Iris pigment epithelial cell (primary cell): ENCODE measurements around the gene SAT1.

Experiments used
- DNase-seq: peaks from one replicate; pipeline ENCODE4 v3.0.0-alpha.2; 2011; ENCODE audit warnings: low read depth

SAT1 gene

GRCh38 chrX:23810279-23810678 lies 27.3 kb downstream of the SAT1 start:
- no peak for DNase-seq

GRCh38 chrX:23811108-23811651 lies 28.2 kb downstream of the SAT1 start:
- peak; percentile 25 for DNase-seq

- DNase-seq: no peak
Measured at GRCh38 chrX:23811656-23812055, 28.7 kb downstream of the SAT1 start.

GRCh38 chrX:23813808-23814207 lies 30.8 kb downstream of the SAT1 start:
- DNase-seq: no peak

GRCh38 chrX:23815376-23815775 lies 32.4 kb downstream of the SAT1 start:
- no peak for DNase-seq

GRCh38 chrX:23816179-23816578 lies 33.2 kb downstream of the SAT1 start:
- DNase-seq: no peak

- DNase-seq: no peak
Measured at GRCh38 chrX:23817979-23818336, 35.0 kb downstream of the SAT1 start.

GRCh38 chrX:23819385-23820234 lies 36.6 kb downstream of the SAT1 start:
- DNase-seq: peak; percentile 49

GRCh38 chrX:23820235-23820782 lies 37.3 kb downstream of the SAT1 start:
- DNase-seq: peak; percentile 33

- no peak for DNase-seq
Measured at GRCh38 chrX:23821847-23822246, 38.9 kb downstream of the SAT1 start.

GRCh38 chrX:23822397-23822796 lies 39.4 kb downstream of the SAT1 start:
- DNase-seq: peak; percentile 24

GRCh38 chrX:23822841-23823240 lies 39.9 kb downstream of the SAT1 start:
- DNase-seq: no peak

- no peak for DNase-seq
Measured at GRCh38 chrX:23825675-23826074, 42.7 kb downstream of the SAT1 start.

- DNase-seq: no peak
Measured at GRCh38 chrX:23826216-23826615, 43.2 kb downstream of the SAT1 start.

GRCh38 chrX:23826653-23827052 lies 43.7 kb downstream of the SAT1 start:
- no peak for DNase-seq

- DNase-seq: peak; percentile 16
Measured at GRCh38 chrX:23828881-23829280, 45.9 kb downstream of the SAT1 start.

GRCh38 chrX:23832721-23833120 lies 49.7 kb downstream of the SAT1 start:
- DNase-seq: no peak
